Mucosa of descending colon (tissue), 3 donors: ENCODE measurements around the gene ABCC8. TPM values are rescaled to one million over a fixed set of nuclear protein-coding genes. Genes with fewer than 3 reads are reported as not detected.
A peak's percentile ranks its signal among the peaks of the same experiment; 100 is the strongest.

Source experiments
- ATAC-seq: fragments of 200-7000 bp; cut with Tn5 transposase; one replicate; pipeline ENCODE4 v1.9.1; 2020; ENCODE audit warnings: mild to moderate bottlenecking, moderate library complexity
- DNase-seq, 3 donors: peaks; one replicate each; pipeline ENCODE4 v3.0.0-alpha.2; 2020
- H3K36me3 ChIP-seq: fragments of 200-600 bp; one replicate; pipeline ENCODE4 v1.8.0; 2021; ENCODE audit warnings: low read depth, mild to moderate bottlenecking
- H3K4me1 ChIP-seq: fragments of 200-600 bp; one replicate; pipeline ENCODE4 v1.8.0; 2021; ENCODE audit warnings: low read depth, mild to moderate bottlenecking
- H3K4me3 ChIP-seq: fragments of 200-600 bp; one replicate; pipeline ENCODE4 v1.8.0; 2021; ENCODE audit warnings: mild to moderate bottlenecking
- H3K9me3 ChIP-seq: fragments of 200-600 bp; one replicate; pipeline ENCODE4 v1.8.0; 2021; ENCODE audit warnings: mild to moderate bottlenecking
- CTCF ChIP-seq: fragments of 200-600 bp; IDR thresholded peaks from one replicate; pipeline ENCODE4 v1.8.0; 2022; ENCODE audit warnings: antibody characterized with exemption, mild to moderate bottlenecking
- intact Hi-C, 2 donors: fragments of 100-400 bp; cut with DNase I in 1 of 2; cut with micrococcal nuclease in 1 of 2; formaldehyde crosslinking; loops; one replicate each; pipeline versions ENCODE4 v1.11.0 to v1.11.1; 2022; cut with DNase I, micrococcal nuclease
- total RNA-seq, 3 donors: library from RNA; stranded (reverse); fragmentation: NEBNext Ultra II Directional in 2 of 3; extraction: Animal tissue kit (Norgen Biotek cat#: 25700) in 2 of 3; gene quantifications; one replicate each; pipeline versions ENCODE4 v1.2.1 to v1.2.4, GENCODE V29; 2021 to 2023
- donor health status: DM: no; HTN: no; CAD: no; lungs with moderate emphysema.
- donor health status: DM: no; HTN: no; CAD: no.
- donor health status: DM: no; HTN: yes; CAD: no.

ABCC8 gene
- total RNA-seq, 3 donors from 2014 or later: 2.2 to 4.1 (median 3.3) TPM

GRCh38 chr11:17488563-17488962 lies 11.9 kb upstream of the ABCC8 start:
- intact Hi-C loops: no loop called here
- TF ChIP-seq CTCF: no peak
- H3K4me3 ChIP-seq: no peak overlapping the region
- DNase-seq (no peak), ATAC-seq (no peak)
- no peaks in the 10 kb centered on the region for H3K4me1 ChIP-seq
- no peaks in the 10 kb centered on the region for H3K36me3 ChIP-seq
- H3K9me3 ChIP-seq: no peaks in the 10 kb centered on the region

GRCh38 chr11:17486646-17487045 lies 10.0 kb upstream of the ABCC8 start:
- Histone ChIP-seq H3K4me1 (no peaks in the 10 kb centered on the region), H3K36me3 (no peaks in the 10 kb centered on the region), H3K9me3 (no peaks in the 10 kb centered on the region), H3K4me3 (no peak overlapping the region)
- DNase-seq (no peak), ATAC-seq (no peak)
- TF ChIP-seq CTCF: no peak
- intact Hi-C loops: no loop called here

- Histone ChIP-seq H3K4me3 (no peak overlapping the region), H3K4me1 (peaks cover 4% of the 10 kb centered on the region), H3K9me3 (no peaks in the 10 kb centered on the region), H3K36me3 (no peaks in the 10 kb centered on the region)
- intact Hi-C loops: no loop called here
- no peak for DNase-seq
- TF ChIP-seq CTCF: no peak
- no peak for ATAC-seq
These were observed 6.9 kb upstream of the ABCC8 start for GRCh38 chr11:17483505-17483904.

- Histone ChIP-seq H3K36me3 (no peaks in the 10 kb centered on the region), H3K4me1 (peaks cover 4% of the 10 kb centered on the region), H3K4me3 (no peak overlapping the region), H3K9me3 (no peaks in the 10 kb centered on the region)
- no peak for ATAC-seq
- DNase-seq: no peak
- no peak for TF ChIP-seq CTCF
- intact Hi-C loops: no loop called here
These were observed 5.3 kb upstream of the ABCC8 start for GRCh38 chr11:17481905-17482304.

GRCh38 chr11:17479284-17480214 lies 2.9 kb upstream of the ABCC8 start:
- ATAC-seq (peak; percentile 75), DNase-seq (peak in 2 of 3 donors; percentile 39 to 78)
- Histone ChIP-seq H3K4me1 (peaks cover 9% of the 10 kb centered on the region), H3K36me3 (no peaks in the 10 kb centered on the region), H3K9me3 (no peaks in the 10 kb centered on the region), H3K4me3 (no peak overlapping the region)
- no peak for TF ChIP-seq CTCF
- intact Hi-C loops: no loop called here
